Measurements from ENCODE around the gene SFRP2.

GRCh38 chr4:153788413-153789276 is at the start of gene SFRP2:
- TF ChIP-seq CTCF (IDR thresholded peaks at IDR 0.05) (no peak), EP300 (IDR thresholded peaks at IDR 0.05) (no peak), POLR2A (IDR thresholded peaks at IDR 0.05) (no peak)
